HG02759 (cell line): ENCODE results near the gene NDUFS6.
"Not testable (repeated sequence)": the region's sequence is repeated elsewhere in the genome, so short reads cannot be mapped to it uniquely, and the experiment has no call there.

ENCODE experiments used
- ATAC-seq: cut with Tn5 transposase; IDR thresholded peaks from one replicate; pipeline ENCODE4 v1.9.1; 2021; ENCODE audit warnings: mild to moderate bottlenecking, moderate library complexity; ENCODE audit not compliant: unreplicated experiment

NDUFS6 gene

GRCh38 chr5:1796371-1797102 lies 4.7 kb upstream of the NDUFS6 start:
- no peak for ATAC-seq

- ATAC-seq = no peak
Measured at GRCh38 chr5:1797103-1797800, 4.0 kb upstream of the NDUFS6 start.

- ATAC-seq = no peak
Measured at GRCh38 chr5:1797855-1798254, 3.4 kb upstream of the NDUFS6 start.

GRCh38 chr5:1798589-1798988 lies 2.6 kb upstream of the NDUFS6 start:
- ATAC-seq = not testable (repeated sequence)

- peak; percentile 27 for ATAC-seq
Measured at GRCh38 chr5:1799110-1799601, 2.1 kb upstream of the NDUFS6 start.

GRCh38 chr5:1799602-1800471 lies 1.4 kb upstream of the NDUFS6 start, which contains the start of gene MRPL36:
Gene MRPL36 (minus strand): TSS chr5:1799837. CDS start chr5:1798935, 902 bp downstream.
- ATAC-seq = peak; percentile 57

- peak; percentile 39 for ATAC-seq
Measured at GRCh38 chr5:1800472-1801221, 560 bp upstream of the NDUFS6 start.

- no peak for ATAC-seq
Measured at GRCh38 chr5:1801967-1802295, 724 bp downstream of the NDUFS6 start.

GRCh38 chr5:1803192-1803591 lies 2.0 kb downstream of the NDUFS6 start:
- ATAC-seq = no peak

GRCh38 chr5:1804001-1804690 lies 2.9 kb downstream of the NDUFS6 start:
- no peak for ATAC-seq

GRCh38 chr5:1805326-1805725 lies 4.1 kb downstream of the NDUFS6 start:
- no peak for ATAC-seq

- no peak for ATAC-seq
Measured at GRCh38 chr5:1805736-1806135, 4.5 kb downstream of the NDUFS6 start.

- ATAC-seq = no peak
Measured at GRCh38 chr5:1806199-1806598, 5.0 kb downstream of the NDUFS6 start.

GRCh38 chr5:1806974-1807373 lies 5.8 kb downstream of the NDUFS6 start:
- ATAC-seq = no peak

GRCh38 chr5:1807451-1808185 lies 6.4 kb downstream of the NDUFS6 start:
- no peak for ATAC-seq

- no peak for ATAC-seq
Measured at GRCh38 chr5:1808439-1808838, 7.2 kb downstream of the NDUFS6 start.

GRCh38 chr5:1809416-1810035 lies 8.3 kb downstream of the NDUFS6 start:
- no peak for ATAC-seq

GRCh38 chr5:1810581-1811101 lies 9.4 kb downstream of the NDUFS6 start:
- ATAC-seq = no peak
